Measurements from ENCODE around the gene RGCC.
"Not testable (repeated sequence)": the region's sequence is repeated elsewhere in the genome, so short reads cannot be mapped to it uniquely, and the experiment has no call there.

The RGCC gene, protein sequence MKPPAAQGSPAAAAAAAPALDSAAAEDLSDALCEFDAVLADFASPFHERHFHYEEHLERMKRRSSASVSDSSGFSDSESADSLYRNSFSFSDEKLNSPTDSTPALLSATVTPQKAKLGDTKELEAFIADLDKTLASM

GRCh38 chr13:41456768-41457588 is at the start of gene RGCC:
Gene RGCC, plus strand, starts transcription at chr13:41457550. Its CDS starts 158 bp downstream, at chr13:41457708.
- peak; percentile 58 for DNase-seq (ENCODE audit: low spot score)

DNA sequence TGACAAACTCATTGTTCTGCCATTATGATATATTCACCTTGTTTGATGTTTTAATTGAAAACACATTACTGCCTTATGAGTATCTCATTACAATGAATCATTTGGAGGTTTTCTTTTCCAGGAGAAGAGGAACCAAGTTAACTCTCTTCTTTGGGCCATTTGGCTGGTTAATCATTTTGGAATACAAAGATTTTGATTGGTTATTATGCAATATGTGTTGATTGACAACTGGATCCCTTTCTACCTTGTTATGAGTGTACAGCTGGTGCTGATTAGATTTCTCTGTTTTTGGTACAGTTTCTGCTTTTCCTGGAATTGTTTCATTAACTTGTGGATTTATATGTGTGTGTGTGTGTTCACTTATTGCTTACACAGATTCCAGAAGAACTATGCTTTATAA is 49.2 kb upstream of the RGCC start:
- DNase-seq (ENCODE audit: low spot score) = no peak

DNA sequence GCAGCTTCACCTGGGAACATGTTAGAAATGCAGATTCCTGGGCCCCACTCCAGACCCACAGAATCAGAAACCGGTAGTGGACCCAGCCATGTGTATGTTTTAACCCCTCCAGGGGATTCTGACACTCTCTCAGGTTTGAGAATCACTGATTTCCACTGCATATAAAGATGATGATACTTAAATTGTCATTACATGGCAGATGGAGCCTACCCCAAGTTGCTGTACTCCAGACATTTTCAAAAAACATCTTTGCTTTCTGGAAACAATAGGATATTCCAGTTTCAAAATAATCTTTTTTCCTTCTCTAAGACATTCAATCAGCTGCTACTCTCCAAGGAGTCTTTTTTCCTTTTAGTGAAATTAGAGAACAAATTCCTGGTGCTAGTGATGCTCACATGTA is 48.6 kb upstream of the RGCC start:
- no peak for DNase-seq (ENCODE audit: low spot score)

DNA sequence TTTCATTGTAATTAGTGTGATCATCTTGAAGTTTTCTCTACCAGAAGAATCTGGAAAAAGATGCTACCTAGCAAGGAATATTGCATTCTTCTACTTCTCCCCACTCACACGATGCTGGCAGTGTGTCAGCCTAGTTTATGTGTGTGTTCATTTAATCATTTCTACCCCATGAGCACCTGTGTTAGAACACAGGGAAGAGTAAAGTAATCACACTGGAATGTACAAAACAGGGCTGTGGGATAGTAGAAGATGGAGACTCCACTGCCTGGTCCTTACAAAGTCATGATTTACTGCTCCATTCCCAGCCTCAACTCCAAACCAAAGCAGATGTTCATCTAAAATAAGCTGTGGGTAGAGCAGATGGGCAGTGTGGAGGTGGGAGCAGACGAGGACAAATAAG is 47.7 kb upstream of the RGCC start:
- DNase-seq (ENCODE audit: low spot score) = no peak

DNA sequence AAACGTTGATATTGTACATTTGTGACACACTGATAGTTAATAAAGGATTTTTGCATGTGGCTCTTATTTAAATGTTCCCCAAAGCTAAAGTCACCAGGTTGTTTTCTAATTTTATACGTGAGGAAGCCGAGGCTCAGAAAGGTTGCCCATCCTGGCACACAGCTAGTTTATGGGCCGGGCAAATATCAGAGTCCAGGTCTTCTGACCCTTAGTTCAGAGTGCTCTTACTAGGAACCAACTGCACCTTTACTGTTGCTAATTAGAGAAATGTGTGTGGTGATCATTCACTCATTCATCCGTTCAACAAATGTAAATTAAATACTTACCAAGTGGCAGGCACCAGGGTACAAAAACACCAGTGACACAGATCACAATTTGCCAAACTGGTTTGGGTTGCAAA is 46.3 kb upstream of the RGCC start:
- no peak for DNase-seq (ENCODE audit: low spot score)

DNA sequence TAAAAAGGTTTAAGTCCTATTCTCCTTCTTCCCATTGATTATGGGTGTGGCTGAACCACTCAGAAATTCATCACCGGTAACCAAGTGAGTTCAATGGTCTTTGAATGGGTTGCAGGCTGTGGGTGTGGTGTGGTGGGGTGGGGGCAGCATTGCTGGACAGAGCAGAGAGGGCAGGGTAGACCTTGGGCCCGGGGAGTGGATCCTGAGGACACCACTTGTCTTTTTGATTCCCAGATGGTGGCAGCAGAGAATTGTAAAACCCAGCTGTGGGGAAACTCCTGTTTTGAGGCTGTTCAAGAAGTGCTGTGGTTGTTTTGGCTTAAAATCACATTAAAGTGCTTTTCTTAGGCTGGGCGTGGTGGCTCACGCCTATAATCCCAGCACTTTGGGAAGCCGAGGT is 45.8 kb upstream of the RGCC start:
- no peak for DNase-seq (ENCODE audit: low spot score)

DNA sequence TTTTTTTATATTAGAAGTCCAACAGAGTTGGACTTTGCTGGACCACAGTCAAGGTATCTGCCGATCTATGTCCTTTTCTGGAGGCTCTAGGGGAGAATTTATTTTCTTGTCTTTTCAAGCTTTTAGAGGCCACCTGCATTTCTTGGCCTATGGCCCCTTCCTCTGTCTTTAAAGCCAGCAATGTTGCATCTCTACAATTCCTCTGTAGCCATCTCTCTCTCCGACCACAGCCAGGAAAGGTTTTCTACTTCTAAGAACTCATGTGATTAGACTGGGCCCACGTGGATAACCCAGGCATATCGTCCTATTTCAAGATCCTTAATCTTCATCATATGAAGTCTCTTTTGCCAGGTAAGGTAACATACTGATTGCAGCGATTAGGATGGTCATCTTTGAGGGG is 43.5 kb upstream of the RGCC start:
- no peak for DNase-seq (ENCODE audit: low spot score)

DNA sequence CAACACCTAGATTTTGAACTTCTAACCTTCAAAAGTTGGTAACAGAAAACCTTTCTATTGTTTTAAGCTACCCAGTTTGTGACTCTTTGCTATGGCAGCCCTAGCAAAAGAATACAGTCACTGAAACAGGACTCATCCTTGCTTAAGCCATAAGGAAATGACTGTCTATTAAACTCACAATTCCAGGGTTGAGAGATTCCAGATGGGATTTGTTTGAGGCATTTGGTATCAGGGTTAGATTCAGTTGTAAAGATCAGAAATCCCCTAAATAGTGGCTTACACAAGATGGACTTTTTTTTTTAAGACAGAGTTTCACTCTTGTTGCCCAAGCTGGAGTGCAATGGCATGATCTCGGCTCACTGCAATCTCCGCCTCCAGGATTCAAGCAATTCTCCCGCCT is 41.1 kb upstream of the RGCC start:
- DNase-seq (ENCODE audit: low spot score) = no peak

DNA sequence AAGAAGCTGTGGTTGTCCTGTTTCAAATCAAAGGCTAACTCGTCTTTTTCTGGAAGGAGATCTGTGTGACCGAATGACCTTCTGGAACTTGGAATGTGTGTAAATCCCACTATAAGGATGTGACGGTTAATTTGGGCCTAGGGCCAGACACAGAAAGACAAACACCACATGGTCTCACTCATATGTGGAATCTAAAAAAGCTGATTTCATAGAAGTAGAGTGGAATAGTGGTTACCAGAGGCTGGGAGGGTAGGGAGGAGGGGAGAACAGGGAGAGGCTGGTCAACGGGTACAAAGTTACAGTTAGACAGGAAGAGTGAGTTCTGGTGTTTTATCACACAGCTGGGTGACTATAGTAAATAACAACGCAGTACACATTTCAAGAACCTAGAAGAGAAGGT is 39.3 kb upstream of the RGCC start:
- no peak for DNase-seq (ENCODE audit: low spot score)

- no peak for DNase-seq (ENCODE audit: low spot score)
Measured at GRCh38 chr13:41418731-41419130, 38.6 kb upstream of the RGCC start.

GRCh38 chr13:41419206-41419605 is 38.1 kb upstream of the RGCC start:
- no peak for DNase-seq (ENCODE audit: low spot score)

DNA sequence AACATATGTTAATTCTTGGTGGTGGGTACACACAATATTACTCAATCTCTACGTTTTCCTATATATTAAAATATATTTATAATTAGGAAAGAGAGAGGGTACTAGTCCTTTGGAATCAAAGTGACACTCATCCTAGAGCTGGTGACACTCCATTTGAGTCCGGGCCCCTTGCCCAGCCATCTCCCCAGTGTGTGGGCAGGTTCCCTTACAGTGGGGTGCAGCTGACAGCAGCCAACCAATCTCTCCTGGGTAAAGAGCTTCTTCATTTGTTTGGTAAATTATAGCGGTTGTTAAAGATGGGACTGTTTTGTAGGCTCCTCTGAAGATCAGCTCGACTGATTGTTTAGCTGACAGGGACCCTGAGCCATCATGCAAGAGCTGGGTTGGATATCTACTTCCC is 37.2 kb upstream of the RGCC start:
- no peak for DNase-seq (ENCODE audit: low spot score)

GRCh38 chr13:41421330-41421729 is 36.0 kb upstream of the RGCC start:
- not testable (repeated sequence) for DNase-seq (ENCODE audit: low spot score)

DNA sequence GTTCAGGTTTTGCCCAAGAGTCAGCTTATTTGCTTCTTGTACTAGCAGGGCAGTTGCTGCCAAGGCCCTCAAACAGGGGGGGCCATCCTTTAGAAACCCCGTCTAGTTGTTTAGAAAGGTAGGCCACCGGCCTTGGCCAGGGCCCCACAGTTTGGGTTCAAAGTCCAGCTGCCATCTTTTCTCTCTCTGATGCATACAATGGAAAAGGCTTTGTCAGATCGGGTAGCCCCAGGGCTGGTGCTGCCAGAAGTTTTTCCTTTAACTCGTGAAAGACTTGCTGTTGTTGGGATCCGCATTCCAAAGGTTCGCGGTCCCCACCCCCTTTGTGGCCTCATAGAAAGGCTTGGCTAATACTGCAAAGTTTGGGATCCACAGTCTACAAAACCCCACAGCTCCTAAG is 35.4 kb upstream of the RGCC start:
- not testable (repeated sequence) for DNase-seq (ENCODE audit: low spot score)

DNA sequence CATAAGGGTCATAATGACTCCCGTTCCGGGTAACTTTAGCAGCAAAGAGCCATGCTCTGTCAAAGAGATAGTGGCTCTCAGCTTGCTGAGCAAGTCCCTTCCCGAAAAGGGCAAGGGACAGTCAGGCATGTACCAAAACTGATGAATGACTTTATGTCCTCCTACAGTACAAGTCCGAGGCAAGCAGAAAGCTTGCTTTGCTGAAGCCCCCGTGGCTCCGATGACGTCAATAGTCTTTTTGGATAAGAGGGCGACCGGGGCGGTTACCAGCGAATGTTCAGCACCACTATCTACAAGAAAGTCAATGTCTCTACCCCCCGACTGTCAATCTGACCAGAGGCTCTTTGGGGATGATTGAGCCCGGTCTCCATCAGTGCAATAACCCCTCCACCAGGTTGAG is 34.1 kb upstream of the RGCC start:
- not testable (repeated sequence) for DNase-seq (ENCODE audit: low spot score)

DNA sequence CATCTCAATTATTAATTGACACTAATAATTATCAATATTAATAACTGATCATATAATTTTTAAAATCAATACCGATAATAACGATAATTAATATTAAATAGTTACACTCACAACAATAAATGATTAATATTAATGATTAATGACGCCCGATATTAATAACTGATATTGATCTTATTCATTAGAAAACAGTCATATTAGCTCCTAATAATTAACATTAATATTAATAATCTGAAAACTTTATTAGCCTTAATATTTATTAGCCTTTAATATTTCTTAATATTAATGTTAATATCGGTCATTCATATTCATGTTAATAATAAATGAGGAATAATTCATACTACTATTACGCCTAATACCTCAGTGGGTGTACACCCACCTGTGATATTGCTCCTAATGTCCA is 32.7 kb upstream of the RGCC start:
- DNase-seq (ENCODE audit: low spot score) = not testable (repeated sequence)

- DNase-seq (ENCODE audit: low spot score) = no peak
Measured at GRCh38 chr13:41426047-41426446, 31.3 kb upstream of the RGCC start.

- DNase-seq (ENCODE audit: low spot score) = no peak
Measured at GRCh38 chr13:41427666-41428065, 29.7 kb upstream of the RGCC start.

DNA sequence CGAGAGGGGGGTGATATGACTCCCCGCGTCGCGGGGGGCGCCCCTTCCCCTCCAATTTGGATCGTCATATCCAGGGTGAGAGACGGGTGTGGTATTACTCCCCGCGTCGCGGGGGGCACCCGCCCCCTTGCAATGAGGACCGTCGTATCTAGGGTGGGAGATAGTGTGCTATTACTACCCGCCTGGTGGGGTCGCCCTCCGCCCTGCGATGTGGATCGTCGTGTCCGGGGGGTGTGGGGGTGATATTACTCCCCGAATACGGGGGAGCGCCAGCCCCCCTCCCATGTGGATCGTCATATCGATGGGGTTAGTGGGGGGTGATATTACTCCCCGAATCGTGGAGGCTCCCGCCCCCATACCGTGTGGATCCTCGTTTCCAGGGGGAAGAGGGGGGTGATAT is 29.2 kb upstream of the RGCC start:
- no peak for DNase-seq (ENCODE audit: low spot score)

DNA sequence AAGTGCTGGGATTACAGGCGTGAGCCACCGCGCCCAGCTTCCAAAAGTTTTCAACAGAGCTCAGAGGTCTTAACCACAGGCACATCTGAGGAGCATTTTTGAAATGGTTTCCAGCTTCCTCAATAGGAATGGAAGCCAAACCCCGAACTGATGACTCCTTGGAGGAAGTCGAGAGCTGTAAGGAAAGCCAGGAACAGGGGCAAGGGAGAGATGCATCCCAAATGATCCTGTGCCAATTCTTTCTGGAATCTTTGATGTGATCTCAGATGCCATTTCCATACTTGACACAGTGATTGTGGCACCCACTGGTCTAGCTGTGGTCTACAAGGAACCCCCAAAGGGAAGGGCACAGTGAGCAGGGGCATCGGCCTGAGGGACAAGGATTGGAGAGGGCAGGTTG is 23.3 kb upstream of the RGCC start:
- DNase-seq (ENCODE audit: low spot score) = not testable (repeated sequence)

GRCh38 chr13:41434831-41435520 is 22.4 kb upstream of the RGCC start:
- no peak for DNase-seq (ENCODE audit: low spot score)

- DNase-seq (ENCODE audit: low spot score) = no peak
Measured at GRCh38 chr13:41443969-41444368, 13.4 kb upstream of the RGCC start.

DNA sequence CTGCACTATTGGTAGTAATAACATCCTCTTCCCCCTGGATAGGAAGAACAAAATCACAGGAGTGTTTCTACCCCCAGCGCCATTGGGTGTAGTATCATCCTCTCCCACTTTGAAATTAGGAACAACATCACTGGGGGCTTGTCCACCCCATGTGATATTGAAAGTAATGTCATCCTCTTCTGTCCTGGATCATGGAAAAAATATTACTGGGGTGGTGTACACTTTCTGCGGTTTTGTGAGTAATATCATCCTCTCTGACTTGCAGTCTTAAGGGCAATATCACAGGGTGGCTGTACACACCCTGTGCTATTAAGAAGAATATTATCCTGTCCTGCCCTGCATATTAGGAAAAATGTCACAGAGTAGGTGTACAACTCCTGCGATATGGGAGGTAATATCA is 4.9 kb upstream of the RGCC start:
- no peak for DNase-seq (ENCODE audit: low spot score)

All from kidney capillary endothelial cell (primary cell).